Endothelial cell of umbilical vein (primary cell): ENCODE results near the gene MFN2. TPM values are rescaled to one million over a fixed set of nuclear protein-coding genes. Genes with fewer than 3 reads are reported as not detected.

Experiments used
- BruUV-seq: library from RNA; stranded (reverse); fragments of 400-500 nt; replicated peaks from 2 replicates; lab custom pipeline; 2021; lab: Mats Ljungman, UMichigan
- CTCF ChIA-PET: fragments of 300-600, 350-600 bp; sonication (Branson Sonifier 250); formaldehyde crosslinking; loops from one replicate; lab custom pipeline; 2021; ENCODE audit warnings: antibody characterized with exemption, inconsistent platforms; lab: Charles Lee
- POLR2A ChIA-PET: fragments of 300-600, 350-600 bp; sonication (Branson Sonifier 250); formaldehyde crosslinking; loops from one replicate; lab custom pipeline; 2021; ENCODE audit warnings: antibody characterized with exemption, inconsistent platforms; lab: Charles Lee
- DNase-seq: peaks from one replicate; pipeline ENCODE4 v3.0.0-alpha.2; 2011; ENCODE audit warnings: low read depth, low spot score
- FAIRE-seq: peaks from 2 replicates; lab custom pipeline; 2011; peaks lifted over from hg19 to GRCh38; lab: Jason Lieb, UNC
- H2AFZ ChIP-seq: 2 replicates; pipeline ENCODE4 v1.6.0; 2012; ENCODE audit warnings: low read depth, low read length, control low read depth, inconsistent platforms
- H3K27ac ChIP-seq: 2 replicates; pipeline ENCODE4 v1.5.1; 2011; ENCODE audit warnings: low read depth, mild to moderate bottlenecking, control low read depth, low read length, moderate library complexity; ENCODE audit not compliant: insufficient read depth
- H3K27me3 ChIP-seq, 2 experiments: 2 replicates each; pipeline versions ENCODE4 v1.6.0 to v1.6.1; 2011; ENCODE audit warnings: low read length in 2 of 2, mixed read lengths in 1 of 2; ENCODE audit not compliant: control insufficient read depth in 2 of 2, insufficient read depth in 2 of 2
- H3K36me3 ChIP-seq, 2 experiments: 2 replicates in 1 of 2; 3 replicates in 1 of 2; pipeline ENCODE4 v1.5.1; 2011; ENCODE audit warnings: low read length in 2 of 2, mild to moderate bottlenecking in 1 of 2, moderate library complexity in 1 of 2; ENCODE audit not compliant: control insufficient read depth in 2 of 2, insufficient read depth in 2 of 2; ENCODE audit errors: extremely low read depth in 1 of 2
- H3K4me1 ChIP-seq: 3 replicates; pipeline ENCODE4 v1.5.1; 2011; ENCODE audit warnings: mild to moderate bottlenecking, low read length; ENCODE audit not compliant: control insufficient read depth, insufficient read depth; ENCODE audit errors: extremely low read depth
- H3K4me2 ChIP-seq: 2 replicates; pipeline ENCODE4 v1.6.1; 2011; ENCODE audit warnings: low read length, control low read depth, mixed read lengths; ENCODE audit not compliant: insufficient read depth
- H3K4me3 ChIP-seq, 3 experiments: fragments of 200-600 bp in 1 of 3; sonication (generic), shearing (Covaris generic) in 1 of 3; replicated peaks in 1 of 3; 2 replicates each; pipeline ENCODE4 v1.5.1; 2011 to 2016; ENCODE audit warnings: control low read depth in 3 of 3, low read length in 3 of 3, mild to moderate bottlenecking in 2 of 3, inconsistent platforms in 1 of 3, low read depth in 1 of 3, moderate library complexity in 1 of 3; ENCODE audit not compliant: insufficient read depth in 1 of 3
- H3K79me2 ChIP-seq: 2 replicates; pipeline ENCODE4 v1.6.0; 2012; ENCODE audit warnings: low read length, inconsistent platforms; ENCODE audit not compliant: control insufficient read depth, insufficient read depth
- H3K9ac ChIP-seq: replicated peaks from 2 replicates; pipeline ENCODE3; 2011; ENCODE audit warnings: low read length, control low read depth; ENCODE audit not compliant: insufficient read depth; ENCODE audit errors: extremely low read depth
- H3K9me1 ChIP-seq: replicated peaks from 3 replicates; pipeline ENCODE4 v1.6.0; 2011; ENCODE audit warnings: mild to moderate bottlenecking, low read length; ENCODE audit not compliant: control insufficient read depth, insufficient read depth; ENCODE audit errors: extremely low read depth
- H3K9me3 ChIP-seq: replicated peaks from 2 replicates; pipeline ENCODE4 v1.5.1; 2012; ENCODE audit warnings: low read length, inconsistent platforms; ENCODE audit not compliant: control insufficient read depth, insufficient read depth
- H4K20me1 ChIP-seq: replicated peaks from 2 replicates; pipeline ENCODE3; 2011; ENCODE audit warnings: mild to moderate bottlenecking, low read length; ENCODE audit not compliant: control insufficient read depth, insufficient read depth; ENCODE audit errors: extremely low read depth
- CTCF ChIP-seq, 2 donors: IDR thresholded peaks; 1 replicate in 1 of 2; 2 replicates in 1 of 2; pipeline ENCODE4 v1.5.1; 2011; ENCODE audit warnings: low read length in 2 of 2, mild to moderate bottlenecking in 2 of 2, moderate library complexity in 2 of 2, control low read depth in 1 of 2, inconsistent platforms in 1 of 2, low read depth in 1 of 2; ENCODE audit not compliant: insufficient read depth in 1 of 2; ENCODE audit errors: extremely low read depth in 1 of 2
- EZH2 ChIP-seq: IDR thresholded peaks from 2 replicates; pipeline ENCODE4 v1.6.1; 2012; ENCODE audit warnings: borderline replicate concordance, low read depth, mild to moderate bottlenecking, moderate library complexity, low read length, inconsistent platforms; ENCODE audit not compliant: severe bottlenecking
- FOS ChIP-seq: IDR thresholded peaks from 2 replicates; pipeline ENCODE4 v1.6.1; 2011; ENCODE audit warnings: mild to moderate bottlenecking, low read length, moderate library complexity, borderline replicate concordance; ENCODE audit not compliant: insufficient read depth
- GATA2 ChIP-seq: IDR thresholded peaks from 2 replicates; pipeline ENCODE4 v1.7.0; 2011; ENCODE audit warnings: low read depth, mild to moderate bottlenecking, moderate library complexity, mixed read lengths, low read length; ENCODE audit not compliant: insufficient read length, insufficient read depth
- JUN ChIP-seq: IDR thresholded peaks from 2 replicates; pipeline ENCODE4 v1.6.1; 2011; ENCODE audit warnings: borderline replicate concordance, low read depth; ENCODE audit not compliant: insufficient read length, insufficient read depth
- MAX ChIP-seq: IDR thresholded peaks from 2 replicates; pipeline ENCODE4 v1.6.1; 2011; ENCODE audit not compliant: insufficient read depth, insufficient read length
- MYC ChIP-seq: IDR thresholded peaks from one replicate; pipeline ENCODE4 v1.6.1; 2011; ENCODE audit warnings: mild to moderate bottlenecking, low read depth, low read length
- POLR2A ChIP-seq: IDR thresholded peaks from 2 replicates; pipeline ENCODE4 v1.6.1; 2012; ENCODE audit warnings: low read depth, mild to moderate bottlenecking, control low read depth, low read length
- POLR2AphosphoS5 ChIP-seq: IDR thresholded peaks from 2 replicates; pipeline ENCODE4 v1.6.1; 2012; ENCODE audit warnings: low read depth, mild to moderate bottlenecking, control low read depth, low read length, moderate library complexity; ENCODE audit not compliant: insufficient read depth
- dilution Hi-C: fragments of 300-500 bp; cut with MboI; formaldehyde crosslinking; loops from one replicate; pipeline ENCODE4 v1.15.0; 2019; ENCODE audit warnings: low sequenced_read_pairs; ENCODE audit not compliant: extremely low pct_ligation_motif_present
- intact Hi-C: fragments of 100-400 bp; cut with micrococcal nuclease; formaldehyde crosslinking; loops from one replicate; pipeline ENCODE4 v1.10.0; 2022
- polyA plus RNA-seq, 4 experiments: library from polyadenylated mRNA; depleted of rRNA in 3 of 4; stranded (reverse) in 3 of 4; unstranded in 1 of 4; fragments of >200 nt; gene quantifications; 2 replicates each; pipeline versions ENCODE4 v1.2.1 to v1.2.3, GENCODE V29; 2011 to 2012; ENCODE audit warnings: missing spikeins in 1 of 4
- total RNA-seq: library from RNA; stranded (reverse); gene quantifications from 2 replicates; pipeline ENCODE4 v1.2.3, GENCODE V29; 2021

MFN2 gene
- total and polyA plus RNA-seq, 2 donors (not counting 3 experiments of a cell fraction or from before 2014, with no cell fraction given): 51.4 to 82.4 TPM

DNA sequence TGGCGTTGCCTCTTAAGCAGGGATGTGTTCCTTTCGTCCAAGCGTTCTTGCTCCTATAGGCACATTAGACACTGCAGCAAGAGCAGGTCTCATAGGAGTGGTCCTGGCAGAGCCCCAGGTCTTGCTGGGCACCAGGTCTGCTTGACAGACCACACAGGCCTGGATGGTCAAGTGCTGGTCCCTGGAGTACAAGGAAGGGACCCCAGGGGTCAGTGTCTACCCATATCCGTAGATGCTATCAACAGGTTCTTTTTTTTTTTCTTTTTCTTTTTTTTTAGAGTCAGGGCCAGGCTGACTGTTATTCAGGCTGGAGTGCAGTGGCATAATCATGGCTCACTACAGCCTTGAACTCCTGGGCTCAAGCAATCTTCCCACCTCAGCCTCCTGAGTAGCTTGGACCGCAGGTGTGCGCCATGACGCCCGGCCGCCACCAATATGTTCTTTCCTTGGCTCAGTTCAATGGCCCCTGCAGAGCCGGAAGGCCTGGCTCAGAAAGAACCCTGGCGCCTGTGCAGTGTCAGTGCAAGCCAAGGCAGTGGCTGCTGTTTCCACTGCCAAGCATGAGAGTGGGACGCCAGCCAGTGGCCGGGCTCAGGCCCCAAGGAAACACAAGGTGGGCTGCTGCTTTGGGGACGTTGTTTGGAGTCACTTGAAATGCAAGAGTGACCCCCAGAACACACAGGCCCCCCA, 72.9 kb downstream of the MFN2 start:
- Histone ChIP-seq H3K4me3 (no peak overlapping the region), H2AFZ (no peak overlapping the region), H4K20me1 (no peaks in the 10 kb centered on the region), H3K9ac (no peak overlapping the region), H3K27ac (no peak overlapping the region), H3K79me2 (no peaks in the 10 kb centered on the region), H3K4me1 (no peaks in the 10 kb centered on the region), H3K9me1 (no peaks in the 10 kb centered on the region), H3K9me3 (no peaks in the 10 kb centered on the region), H3K36me3 (no peaks in the 10 kb centered on the region), H3K27me3 (no peaks in the 10 kb centered on the region), H3K4me2 (no peak overlapping the region)
- no peak for FAIRE-seq
- no TSS peak for BruUV-seq
- dilution Hi-C loops (no loop called here), intact Hi-C loops (no loop called here)
- ChIA-PET CTCF (no interaction called here), POLR2A (no interaction called here)
- TF ChIP-seq EZH2 (no peak), GATA2 (no peak), MAX (no peak), CTCF (IDR thresholded peaks at IDR 0.05; ENCODE audit: extremely low read depth in 1 of 2, insufficient read depth in 1 of 2, low read depth in 1 of 2, low read length in 2 of 2) (no peak), FOS (no peak), POLR2A (no peak), JUN (no peak), MYC (no peak), POLR2AphosphoS5 (no peak)
- DNase-seq: no peak
